Naive thymus-derived CD4-positive, alpha-beta T cell (primary cell): ENCODE measurements around the gene ATP5F1E. TPM values are rescaled to one million over a fixed set of nuclear protein-coding genes. Genes with fewer than 3 reads are reported as not detected.

ENCODE experiments used
- ATAC-seq: fragments of 150-1000 bp; cut with Tn5 transposase; 2 replicates; pipeline ENCODE4 v1.10.0; 2021; ENCODE audit warnings: mild to moderate bottlenecking, moderate library complexity
- CTCF ChIA-PET: fragments of 350-600 bp; sonication (Branson Sonifier 250); formaldehyde crosslinking; loops from one replicate; lab custom pipeline; 2021; ENCODE audit warnings: antibody characterized with exemption; lab: Charles Lee
- POLR2A ChIA-PET: fragments of 350-600 bp; sonication (Branson Sonifier 250); formaldehyde crosslinking; loops from one replicate; lab custom pipeline; 2021; ENCODE audit warnings: antibody characterized with exemption, inconsistent platforms; lab: Charles Lee
- DNase-seq, 9 donors: peaks; one replicate each; pipeline versions ENCODE4 v3.0.0 to v3.0.0-alpha.2; 2020 to 2022; ENCODE audit warnings: mixed read lengths in 1 of 9
- H3K27ac ChIP-seq: one replicate; pipeline ENCODE4 v1.7.0; 2013; ENCODE audit warnings: mild to moderate bottlenecking, low read depth, low read length, moderate library complexity
- H3K27me3 ChIP-seq, 2 donors: one replicate each; pipeline ENCODE4 v1.7.0; 2013; ENCODE audit warnings: low read length in 2 of 2, mild to moderate bottlenecking in 2 of 2, moderate library complexity in 2 of 2; ENCODE audit not compliant: control insufficient read depth in 2 of 2, insufficient read depth in 2 of 2
- H3K36me3 ChIP-seq, 3 experiments: 1 replicate in 2 of 3; 2 replicates in 1 of 3; pipeline ENCODE4 v1.7.0; 2013; ENCODE audit warnings: low read length in 3 of 3, mild to moderate bottlenecking in 3 of 3, moderate library complexity in 1 of 3; ENCODE audit not compliant: insufficient read depth in 3 of 3, control insufficient read depth in 2 of 3
- H3K4me1 ChIP-seq, 2 donors: one replicate each; pipeline ENCODE4 v1.7.0; 2013; ENCODE audit warnings: low read length in 2 of 2, mild to moderate bottlenecking in 2 of 2, moderate library complexity in 1 of 2; ENCODE audit not compliant: control insufficient read depth in 2 of 2, insufficient read depth in 2 of 2
- H3K4me3 ChIP-seq: 2 replicates; pipeline ENCODE4 v1.7.0; 2013; ENCODE audit warnings: mild to moderate bottlenecking, low read length
- H3K9me3 ChIP-seq, 3 experiments: 1 replicate in 2 of 3; 2 replicates in 1 of 3; pipeline ENCODE4 v1.7.0; 2013; ENCODE audit warnings: low read length in 3 of 3; ENCODE audit not compliant: control insufficient read depth in 2 of 3
- H3K27ac Mint-ChIP-seq, 9 donors: one replicate each; pipeline ENCODE4 v1.8.0; 2020 to 2022; ENCODE audit warnings: mixed read lengths in 9 of 9, mild to moderate bottlenecking in 8 of 9, moderate library complexity in 5 of 9, inconsistent platforms in 2 of 9
- H3K27me3 Mint-ChIP-seq, 5 donors: one replicate each; pipeline ENCODE4 v1.8.0; 2021 to 2022; ENCODE audit warnings: mixed read lengths in 5 of 5, mild to moderate bottlenecking in 1 of 5
- H3K36me3 Mint-ChIP-seq, 5 donors: one replicate each; pipeline ENCODE4 v1.8.0; 2020 to 2022; ENCODE audit warnings: mixed read lengths in 5 of 5, mild to moderate bottlenecking in 3 of 5, inconsistent platforms in 1 of 5
- H3K4me1 Mint-ChIP-seq, 7 donors: one replicate each; pipeline ENCODE4 v1.8.0; 2020 to 2022; ENCODE audit warnings: mixed read lengths in 7 of 7, mild to moderate bottlenecking in 3 of 7, inconsistent platforms in 1 of 7
- H3K4me3 Mint-ChIP-seq, 10 donors: one replicate each; pipeline ENCODE4 v1.8.0; 2020 to 2022; ENCODE audit warnings: mild to moderate bottlenecking in 10 of 10, mixed read lengths in 10 of 10, moderate library complexity in 6 of 10, inconsistent platforms in 2 of 10
- H3K9me3 Mint-ChIP-seq, 11 donors: one replicate each; pipeline ENCODE4 v1.8.0; 2020 to 2022; ENCODE audit warnings: mixed read lengths in 11 of 11, mild to moderate bottlenecking in 4 of 11, inconsistent platforms in 1 of 11, moderate library complexity in 1 of 11
- intact Hi-C, 2 donors: fragments of 100-400 bp; cut with micrococcal nuclease; formaldehyde crosslinking; loops; one replicate each; pipeline ENCODE4 v1.15.1; 2023
- polyA plus RNA-seq, 2 donors: library from polyadenylated mRNA; unstranded; fragments of 300-500 nt; fragmentation: Illumina TruSeq; gene quantifications; one replicate each; pipeline ENCODE4 v1.2.3, GENCODE V29; 2021
- total RNA-seq, 6 experiments: library from RNA in 5 of 6; stranded (reverse) in 5 of 6; gene quantifications; 1 replicate in 5 of 6; 2 replicates in 1 of 6; pipeline ENCODE4 v1.2.3 and lab custom pipeline; 2021 to 2026

ATP5F1E gene
- total and polyA plus RNA-seq, 7 experiments from 2014 or later: 31.4 to 81.7 (median 67.4) TPM

DNA sequence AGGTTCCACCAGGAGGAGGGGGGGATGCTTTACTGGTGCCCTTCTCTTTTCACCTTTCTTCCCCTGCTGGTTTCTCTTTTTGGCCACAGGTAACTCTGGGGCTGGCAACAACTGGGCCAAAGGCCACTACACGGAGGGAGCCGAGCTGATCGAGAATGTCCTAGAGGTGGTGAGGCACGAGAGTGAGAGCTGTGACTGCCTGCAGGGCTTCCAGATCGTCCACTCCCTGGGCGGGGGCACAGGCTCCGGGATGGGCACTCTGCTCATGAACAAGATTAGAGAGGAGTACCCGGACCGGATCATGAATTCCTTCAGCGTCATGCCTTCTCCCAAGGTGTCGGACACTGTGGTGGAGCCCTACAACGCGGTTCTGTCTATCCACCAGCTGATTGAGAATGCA is 8.5 kb downstream of the ATP5F1E start:
- H3K4me1 Mint-ChIP-seq: peaks cover 33 to 50% (median 40%) of the 10 kb centered on the region in 7 donors
- Histone ChIP-seq H3K36me3 (peaks cover 13 to 56% (median 23%) of the 10 kb centered on the region in 3 experiments), H3K4me1 (peaks cover 11 to 19% of the 10 kb centered on the region in 2 donors), H3K4me3 (no peak overlapping the region), H3K9me3 (no peaks in the 10 kb centered on the region), H3K27ac (no peak overlapping the region), H3K27me3 (no peaks in the 10 kb centered on the region)
- ChIA-PET CTCF (no interaction called here), POLR2A (interaction anchor here (3.4 kb wide), 1 partner anchor 9 kb away, joined by 18 read pairs; the partner anchor contains the start of gene ATP5F1E)
- H3K36me3 Mint-ChIP-seq: peaks cover 13 to 43% (median 22%) of the 10 kb centered on the region in 5 donors
- H3K9me3 Mint-ChIP-seq: no peaks in the 10 kb centered on the region
- H3K4me3 Mint-ChIP-seq: no peak overlapping the region
- intact Hi-C loops: no loop called here
- H3K27me3 Mint-ChIP-seq: no peaks in the 10 kb centered on the region
- DNase-seq (no peak), ATAC-seq (no peak)
- H3K27ac Mint-ChIP-seq: no peak overlapping the region

DNA sequence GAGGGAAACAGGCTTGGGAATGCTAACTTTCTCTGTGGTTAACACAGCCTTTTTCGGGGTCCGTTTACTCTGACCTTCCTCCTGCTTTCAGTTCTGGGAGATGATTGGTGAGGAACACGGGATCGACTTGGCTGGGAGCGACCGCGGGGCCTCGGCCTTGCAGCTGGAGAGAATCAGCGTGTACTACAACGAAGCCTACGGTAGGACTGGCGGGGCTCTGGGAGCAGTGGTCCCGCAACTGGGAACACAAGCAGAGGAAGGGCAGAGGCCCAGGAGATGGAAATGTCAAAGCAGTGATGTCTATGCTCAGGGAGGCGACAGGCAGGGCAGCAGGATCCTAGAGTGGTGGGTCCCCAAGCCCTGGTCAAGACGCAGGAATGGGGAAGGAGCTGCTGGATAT is 9.4 kb downstream of the ATP5F1E start:
- Histone ChIP-seq H3K9me3 (no peaks in the 10 kb centered on the region), H3K36me3 (peaks cover 8 to 49% (median 22%) of the 10 kb centered on the region in 3 experiments), H3K4me3 (no peak overlapping the region), H3K27ac (no peak overlapping the region), H3K27me3 (no peaks in the 10 kb centered on the region), H3K4me1 (peaks cover 5 to 12% of the 10 kb centered on the region in 2 donors)
- H3K4me1 Mint-ChIP-seq: peaks cover 26 to 41% (median 33%) of the 10 kb centered on the region in 7 donors
- peak overlapping the region in 1 of 9 donors; percentile 35 for H3K27ac Mint-ChIP-seq
- no peak for DNase-seq
- peaks cover 13 to 38% (median 20%) of the 10 kb centered on the region in 5 donors for H3K36me3 Mint-ChIP-seq
- intact Hi-C loops: no loop called here
- no peak for ATAC-seq
- CTCF ChIA-PET: interaction anchor here (0.6 kb wide), 1 partner anchor 32 kb away, joined by 3 read pairs; no protein-coding TSS in a partner anchor
- POLR2A ChIA-PET: interaction anchor here (0.6 to 3.4 kb wide), 3 partner anchors 9 to 15 kb away, joined by 3 to 18 read pairs (median 4); partner anchors contain the start of gene ATP5F1E
- no peaks in the 10 kb centered on the region for H3K9me3 Mint-ChIP-seq
- H3K27me3 Mint-ChIP-seq: no peaks in the 10 kb centered on the region
- no peak overlapping the region for H3K4me3 Mint-ChIP-seq

DNA sequence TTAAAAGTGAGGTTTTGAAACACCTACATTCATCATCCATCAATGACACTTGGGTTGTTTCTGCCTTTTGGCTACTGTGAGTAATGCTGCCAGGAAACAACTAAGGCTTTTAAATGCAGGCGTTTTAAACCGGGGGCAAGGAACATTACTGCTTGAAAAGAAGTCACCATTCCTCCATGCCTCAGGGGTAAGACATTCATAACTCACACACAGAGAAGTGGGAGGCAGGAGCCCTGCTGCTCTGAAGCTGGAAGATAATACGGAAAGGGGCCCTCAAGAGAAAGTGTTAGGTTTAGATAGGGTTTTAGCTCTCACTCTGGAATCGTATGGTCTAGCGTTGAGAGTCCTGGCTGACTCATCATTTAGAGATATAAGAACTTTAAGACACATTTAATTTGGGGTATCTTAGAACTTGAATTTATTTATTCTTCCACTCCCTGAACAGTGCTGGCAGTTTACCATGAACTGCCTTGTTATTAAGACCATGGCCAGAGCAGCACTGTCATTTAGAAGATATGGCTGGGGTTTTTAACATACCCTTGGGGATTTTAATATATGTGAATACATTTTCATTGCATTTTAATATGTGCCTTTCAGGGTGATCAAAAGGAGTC is 11.1 kb downstream of the ATP5F1E start:
- Mint-ChIP-seq H3K4me3 (no peak overlapping the region), H3K4me1 (peaks cover 24 to 36% (median 32%) of the 10 kb centered on the region in 7 donors), H3K9me3 (no peaks in the 10 kb centered on the region), H3K27ac (peak overlapping the region in 1 of 9 donors; percentile 67), H3K27me3 (no peaks in the 10 kb centered on the region), H3K36me3 (peaks cover 7 to 26% (median 16%) of the 10 kb centered on the region in 5 donors)
- no peaks in the 10 kb centered on the region for H3K27me3 ChIP-seq
- H3K27ac ChIP-seq: no peak overlapping the region
- H3K4me1 ChIP-seq: peaks cover 0 to 12% of the 10 kb centered on the region in 2 donors
- H3K36me3 ChIP-seq: peaks cover 6 to 36% (median 8%) of the 10 kb centered on the region in 3 experiments
- H3K9me3 ChIP-seq: no peaks in the 10 kb centered on the region
- no peak for ATAC-seq
- no peak for DNase-seq
- ChIA-PET POLR2A (interaction anchor here (3.4 kb wide), 1 partner anchor 11 kb away, joined by 18 read pairs; the partner anchor contains the start of gene ATP5F1E), CTCF (interaction anchor here (0.5 kb wide), 1 partner anchor 10 kb away, joined by 3 read pairs; no protein-coding TSS in a partner anchor)
- intact Hi-C loops: no loop called here
- H3K4me3 ChIP-seq: no peak overlapping the region

DNA sequence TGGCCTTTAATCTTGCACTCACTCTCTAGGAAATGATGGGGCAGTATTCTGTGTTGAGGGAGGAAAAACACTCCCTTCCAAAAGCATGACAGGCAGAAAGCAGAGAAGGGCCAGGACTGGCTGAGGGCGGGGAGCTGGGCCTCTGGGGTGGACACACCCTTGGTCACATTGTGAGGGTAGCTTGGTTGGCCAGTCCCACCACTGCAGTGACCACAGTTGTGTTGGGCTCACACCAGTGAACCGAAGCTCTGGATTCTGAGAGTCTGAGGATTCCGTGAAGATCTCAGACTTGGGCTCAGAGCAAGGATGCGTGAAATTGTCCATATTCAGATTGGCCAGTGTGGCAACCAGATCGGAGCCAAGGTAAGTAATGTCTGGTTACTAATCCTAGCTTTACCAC is 12.9 kb downstream of the ATP5F1E start, which contains the start of gene TUBB1:
Gene TUBB1, plus strand, starts transcription at position 213 of the 400 bp plus-strand sequence. Its CDS starts 94 bp downstream, at position 307.
- no peak within 1 kb of the TSS for H3K4me3 Mint-ChIP-seq

DNA sequence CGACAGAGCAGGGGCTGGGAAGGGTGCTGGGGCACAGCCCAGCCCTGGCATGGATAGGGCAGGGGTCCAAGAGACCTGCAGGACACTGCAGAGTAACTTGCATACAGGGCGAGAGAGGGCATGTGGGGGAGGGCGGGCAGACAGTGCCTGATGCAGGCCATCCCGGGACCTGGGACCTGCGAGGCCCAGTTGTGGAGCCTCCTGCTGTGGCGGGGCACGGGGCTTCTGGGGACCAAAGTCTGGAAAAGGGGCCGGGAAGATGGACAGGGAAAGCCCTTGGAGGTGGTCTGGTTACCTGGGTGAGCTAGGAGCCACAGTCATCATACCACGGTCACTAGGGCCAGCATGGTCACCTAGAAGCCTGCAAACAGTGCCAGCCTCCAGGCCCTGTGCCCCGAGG is 13.3 kb downstream of the ATP5F1E start:
- POLR2A ChIA-PET: interaction anchor here (1.2 kb wide), 1 partner anchor 13 kb away, joined by 4 read pairs; the partner anchor contains the start of gene ATP5F1E

More for the DNA sequence above, 12.9 kb downstream of the ATP5F1E start, which contains the start of gene TUBB1:
- Mint-ChIP-seq H3K27ac (peak within 1 kb of the TSS in 1 of 9 donors; percentile 32), H3K27me3 (no peaks in the 10 kb centered on the region), H3K4me1 (peaks cover 19 to 32% (median 28%) of the 10 kb centered on the region in 7 donors), H3K9me3 (no peaks in the 10 kb centered on the region), H3K36me3 (peaks cover 2 to 18% (median 9%) of the 10 kb centered on the region in 5 donors)
- Histone ChIP-seq H3K4me3 (no peak within 1 kb of the TSS), H3K36me3 (peaks cover 0 to 18% (median under 1%) of the 10 kb centered on the region in 3 experiments), H3K27me3 (no peaks in the 10 kb centered on the region), H3K4me1 (peaks cover 4 to 17% of the 10 kb centered on the region in 2 donors), H3K9me3 (no peaks in the 10 kb centered on the region), H3K27ac (no peak within 1 kb of the TSS)
- DNase-seq (no peak), ATAC-seq (no peak)
- intact Hi-C loops: no loop called here
- CTCF ChIA-PET: no interaction called here
- POLR2A ChIA-PET: interaction anchor here (1.2 kb wide), 1 partner anchor 13 kb away, joined by 4 read pairs; the partner anchor contains the start of gene ATP5F1E

DNA sequence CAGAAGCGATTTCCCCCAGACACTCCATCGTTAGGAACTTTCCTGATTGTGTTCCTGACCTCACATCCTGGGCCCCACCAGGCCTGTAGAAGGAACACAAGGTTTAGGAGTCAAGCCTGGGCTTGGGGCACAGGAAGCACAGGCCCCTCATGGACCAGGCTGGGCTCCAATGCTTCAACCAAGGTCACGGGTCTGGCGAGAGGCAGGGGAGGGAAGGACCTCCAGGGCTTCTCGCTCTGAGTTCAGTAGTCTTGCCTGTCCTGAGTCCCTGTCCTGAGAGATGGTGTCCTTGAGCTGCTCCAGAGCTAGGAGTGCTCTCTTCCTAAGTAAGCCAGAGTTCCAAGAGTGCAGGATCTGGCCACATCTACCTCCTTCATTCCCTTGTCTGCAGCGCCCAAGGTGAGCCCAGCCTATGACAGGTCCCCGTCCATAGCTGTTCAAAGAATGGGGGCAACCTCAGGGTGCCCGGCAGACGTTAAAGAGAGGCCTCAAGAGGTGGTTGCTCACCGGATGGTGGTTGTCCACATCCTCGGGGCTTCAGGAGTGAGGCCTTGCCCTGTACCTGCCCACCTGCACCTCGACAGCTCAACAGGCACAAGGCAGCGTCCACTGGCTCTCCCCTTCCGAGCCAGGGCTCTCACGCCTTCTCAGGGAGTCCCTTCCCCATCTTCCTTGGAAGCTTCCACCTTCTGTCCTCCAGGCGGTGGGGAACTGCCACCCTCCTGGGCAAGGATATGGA is 14.5 kb downstream of the ATP5F1E start:
- peaks cover 24 to 43% (median 39%) of the 10 kb centered on the region in 7 donors for H3K4me1 Mint-ChIP-seq
- no peaks in the 10 kb centered on the region for H3K9me3 ChIP-seq
- ChIA-PET POLR2A (interaction anchor here (1.6 to 2.5 kb wide), 3 partner anchors 7 to 15 kb away, joined by 4 to 12 read pairs (median 10); partner anchors contain the start of gene ATP5F1E), CTCF (interaction anchor here (1.0 kb wide), 1 partner anchor 23 kb away, joined by 4 read pairs; no protein-coding TSS in a partner anchor)
- intact Hi-C loops: no loop called here
- H3K4me3 Mint-ChIP-seq: peak overlapping the region in 1 of 10 donors; percentile 32
- H3K27me3 ChIP-seq: no peaks in the 10 kb centered on the region
- peak overlapping the region in 2 of 9 donors; percentile 24 to 65 for H3K27ac Mint-ChIP-seq
- no peaks in the 10 kb centered on the region for H3K9me3 Mint-ChIP-seq
- H3K36me3 Mint-ChIP-seq: peaks cover under 1 to 7% (median 5%) of the 10 kb centered on the region in 5 donors
- H3K36me3 ChIP-seq: peaks cover 0 to 3% (median 0%) of the 10 kb centered on the region in 3 experiments
- H3K4me3 ChIP-seq: no peak overlapping the region
- ATAC-seq (no peak), DNase-seq (peak in 1 of 9 donors; percentile 13)
- no peaks in the 10 kb centered on the region for H3K27me3 Mint-ChIP-seq
- H3K27ac ChIP-seq: no peak overlapping the region
- peaks cover 10 to 24% of the 10 kb centered on the region in 2 donors for H3K4me1 ChIP-seq

More for the DNA sequence above, 13.3 kb downstream of the ATP5F1E start:
- ATAC-seq (no peak), DNase-seq (no peak)
- Histone ChIP-seq H3K36me3 (peaks cover 0 to 14% (median 0%) of the 10 kb centered on the region in 3 experiments), H3K4me3 (no peak overlapping the region), H3K27ac (no peak overlapping the region), H3K27me3 (no peaks in the 10 kb centered on the region), H3K4me1 (peaks cover 5 to 21% of the 10 kb centered on the region in 2 donors), H3K9me3 (no peaks in the 10 kb centered on the region)
- CTCF ChIA-PET: no interaction called here
- Mint-ChIP-seq H3K4me1 (peaks cover 23 to 35% (median 31%) of the 10 kb centered on the region in 7 donors), H3K4me3 (no peak overlapping the region), H3K9me3 (no peaks in the 10 kb centered on the region), H3K27ac (no peak overlapping the region), H3K27me3 (no peaks in the 10 kb centered on the region), H3K36me3 (peaks cover 2 to 14% (median 9%) of the 10 kb centered on the region in 5 donors)
- intact Hi-C loops: no loop called here
